Thyroid gland (tissue), 4 donors: ENCODE measurements around the gene SOD2. TPM values are rescaled to one million over a fixed set of nuclear protein-coding genes. Genes with fewer than 3 reads are reported as not detected.
"Not testable (repeated sequence)": the region's sequence is repeated elsewhere in the genome, so short reads cannot be mapped to it uniquely, and the experiment has no call there.

Experiments used
- DNase-seq, 2 donors: peaks; one replicate each; pipeline ENCODE4 v3.0.0-alpha.2; 2019
- H3K27ac ChIP-seq, 3 donors: fragments of 200-600 bp; sonication (generic); 1 replicate in 2 of 3; 2 replicates in 1 of 3; pipeline ENCODE4 v1.5.1; 2016 to 2019; ENCODE audit warnings: mild to moderate bottlenecking in 1 of 3, moderate library complexity in 1 of 3
- H3K27me3 ChIP-seq: fragments of 200-600 bp; sonication (generic); one replicate; pipeline ENCODE4 v1.5.1; 2019
- H3K36me3 ChIP-seq, 2 donors: fragments of 200-600 bp; sonication (generic); one replicate each; pipeline ENCODE4 v1.5.1; 2016 to 2019
- H3K4me1 ChIP-seq, 2 donors: fragments of 200-600 bp; sonication (generic); one replicate each; pipeline ENCODE4 v1.5.1; 2017 to 2019
- H3K4me3 ChIP-seq, 3 donors: fragments of 200-600 bp; sonication (generic); replicated peaks in 1 of 3; 1 replicate in 2 of 3; 2 replicates in 1 of 3; pipeline ENCODE4 v1.5.1; 2016; ENCODE audit warnings: mild to moderate bottlenecking in 1 of 3
- H3K9me3 ChIP-seq: fragments of 200-600 bp; sonication (generic); one replicate; pipeline ENCODE4 v1.5.1; 2017
- CTCF ChIP-seq, 6 experiments: fragments of 200-600 bp in 3 of 6; fragments of 450-650 bp in 3 of 6; sonication (generic) in 3 of 6; IDR thresholded peaks; one replicate each; pipeline ENCODE4 v1.5.1; 2016 to 2019; ENCODE audit warnings: antibody characterized with exemption in 6 of 6, mild to moderate bottlenecking in 2 of 6, inconsistent platforms in 1 of 6, moderate library complexity in 1 of 6
- POLR2A ChIP-seq, 2 donors: fragments of 450-650 bp; IDR thresholded peaks; one replicate each; pipeline ENCODE4 v1.6.1; 2017; ENCODE audit warnings: antibody characterized with exemption in 2 of 2, mild to moderate bottlenecking in 2 of 2, moderate library complexity in 1 of 2
- WGBS, 2 donors: methylation state at CpG; one replicate each; pipeline ENCODE4 v1.1.5; 2017; 5-methylcytosine and 5-hydroxymethylcytosine counted together
- intact Hi-C: fragments of 100-400 bp; cut with DNase I; formaldehyde crosslinking; loops from one replicate; pipeline ENCODE4 v1.15.1; 2023
- total RNA-seq, 4 donors: library from RNA; depleted of rRNA; stranded (reverse); fragments of >200 nt; gene quantifications; one replicate each; pipeline ENCODE4 v1.2.3, GENCODE V29; 2016

Gene SOD2
- total RNA-seq, 4 donors from 2014 or later, result 132 to 601 (median 296) TPM

DNA sequence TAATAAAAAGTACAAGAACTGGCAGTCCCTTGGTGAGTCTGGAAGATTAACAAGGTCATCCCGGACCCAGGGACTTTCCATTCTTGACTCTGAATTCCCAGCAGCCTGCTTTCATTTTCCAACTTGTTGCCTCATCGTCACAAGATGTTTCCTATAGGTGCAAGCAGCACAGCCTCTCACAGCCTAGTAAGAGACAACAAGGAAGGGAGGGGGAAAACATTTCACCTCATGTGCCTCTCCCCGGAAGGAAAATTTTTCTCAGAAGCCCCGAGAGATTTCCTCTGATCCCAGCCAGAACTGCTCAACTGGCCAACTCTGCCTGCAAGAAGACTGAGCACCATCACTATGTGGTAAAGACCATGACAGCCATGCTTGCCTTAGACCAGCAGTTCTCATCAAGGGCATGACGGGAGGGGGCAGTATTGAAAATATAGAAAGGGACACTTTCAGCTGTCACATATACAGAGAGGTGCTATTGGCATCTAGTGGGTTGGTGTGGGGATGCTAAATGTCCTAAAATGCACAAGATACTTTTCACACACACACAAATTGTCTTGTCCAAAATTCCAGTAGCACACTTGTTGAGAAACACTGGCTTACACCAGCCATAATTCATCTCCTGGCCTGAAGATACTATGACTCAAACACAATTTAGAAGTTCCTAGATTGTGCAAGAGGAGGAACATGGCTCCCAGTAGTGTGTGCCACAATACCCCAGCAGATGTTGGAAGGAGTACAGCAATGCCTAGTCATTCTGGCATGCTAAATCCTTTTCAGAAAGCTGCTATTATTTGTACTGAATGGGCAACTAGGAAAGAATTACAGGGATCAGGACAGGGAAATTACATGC, 23.4 kb upstream of the SOD2 start:
- no peak overlapping the region for H3K4me3 ChIP-seq
- no peaks in the 10 kb centered on the region for H3K36me3 ChIP-seq
- H3K4me1 ChIP-seq, result peaks cover 0 to 6% of the 10 kb centered on the region in 2 donors
- no peaks in the 10 kb centered on the region for H3K9me3 ChIP-seq
- H3K27me3 ChIP-seq, result no peaks in the 10 kb centered on the region
- WGBS, 2 donors, result 61 to 75% methylated on average over 5 of the region's 5 CpGs
- intact Hi-C loops, result no loop called here
- no peak for TF ChIP-seq POLR2A (IDR thresholded peaks at IDR 0.05)
- TF ChIP-seq CTCF (IDR thresholded peaks at IDR 0.05), result no peak
- peak overlapping the region; percentile 24 to 67 (median 53) for H3K27ac ChIP-seq
- DNase-seq, result peak in 1 of 2 donors; percentile 5

DNA sequence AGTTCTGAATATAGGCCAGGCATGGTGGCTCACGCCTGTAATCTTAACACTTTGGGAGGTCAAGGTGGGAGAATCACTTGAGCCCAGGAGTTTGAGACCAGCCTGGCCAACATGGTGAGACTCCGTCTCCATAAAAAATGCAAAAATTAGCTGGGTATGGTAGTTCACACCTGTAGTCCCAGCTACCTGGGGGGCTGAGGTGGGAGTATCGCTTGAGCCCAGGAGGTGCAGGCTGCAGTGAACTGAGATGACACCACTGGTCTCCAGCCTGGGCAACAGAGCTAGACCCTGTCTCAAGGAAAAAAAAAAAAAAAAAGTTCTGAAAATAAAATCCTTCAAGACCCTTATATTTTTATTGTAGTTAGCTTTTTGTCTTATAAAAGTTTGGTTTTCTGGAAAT, 22.6 kb upstream of the SOD2 start:
- intact Hi-C loops, result no loop called here
- Histone ChIP-seq H3K4me3 (no peak overlapping the region), H3K36me3 (no peaks in the 10 kb centered on the region), H3K27ac (peak overlapping the region in 2 of 3 donors; percentile 24 to 53), H3K27me3 (no peaks in the 10 kb centered on the region), H3K9me3 (no peaks in the 10 kb centered on the region), H3K4me1 (peaks cover 0 to 6% of the 10 kb centered on the region in 2 donors)
- 93 to 96% methylated on average over 3 of the region's 3 CpGs for WGBS, 2 donors
- DNase-seq, result no peak
- TF ChIP-seq POLR2A (IDR thresholded peaks at IDR 0.05) (no peak), CTCF (IDR thresholded peaks at IDR 0.05) (no peak)

DNA sequence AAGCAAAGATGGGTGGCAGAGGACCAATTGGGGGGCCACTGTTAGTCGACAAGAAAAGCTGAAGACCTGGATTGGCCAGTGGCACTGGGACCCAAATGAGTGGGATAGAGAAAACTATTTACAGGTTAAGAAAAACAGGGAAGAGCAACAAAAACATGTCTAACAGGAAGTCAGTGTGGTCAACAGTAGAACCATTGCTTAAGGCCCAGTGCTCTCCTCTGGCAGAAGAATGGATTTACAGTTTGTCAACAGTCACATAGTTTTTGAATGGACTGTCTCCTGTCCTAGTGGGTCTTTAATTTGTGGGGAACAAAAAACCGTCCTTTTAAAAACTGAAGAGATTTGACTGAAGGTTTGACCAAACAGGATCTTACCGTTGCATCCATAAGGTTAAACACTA, 22.1 kb upstream of the SOD2 start:
- no peaks in the 10 kb centered on the region for H3K36me3 ChIP-seq
- H3K9me3 ChIP-seq, result no peaks in the 10 kb centered on the region
- 70 to 72% methylated on average over 3 of the region's 3 CpGs for WGBS, 2 donors
- H3K27me3 ChIP-seq, result no peaks in the 10 kb centered on the region
- H3K4me3 ChIP-seq, result no peak overlapping the region
- TF ChIP-seq CTCF (IDR thresholded peaks at IDR 0.05), result no peak
- TF ChIP-seq POLR2A (IDR thresholded peaks at IDR 0.05), result no peak
- DNase-seq, result no peak
- intact Hi-C loops, result no loop called here
- H3K4me1 ChIP-seq, result peaks cover 0 to 6% of the 10 kb centered on the region in 2 donors
- H3K27ac ChIP-seq, result no peak overlapping the region

DNA sequence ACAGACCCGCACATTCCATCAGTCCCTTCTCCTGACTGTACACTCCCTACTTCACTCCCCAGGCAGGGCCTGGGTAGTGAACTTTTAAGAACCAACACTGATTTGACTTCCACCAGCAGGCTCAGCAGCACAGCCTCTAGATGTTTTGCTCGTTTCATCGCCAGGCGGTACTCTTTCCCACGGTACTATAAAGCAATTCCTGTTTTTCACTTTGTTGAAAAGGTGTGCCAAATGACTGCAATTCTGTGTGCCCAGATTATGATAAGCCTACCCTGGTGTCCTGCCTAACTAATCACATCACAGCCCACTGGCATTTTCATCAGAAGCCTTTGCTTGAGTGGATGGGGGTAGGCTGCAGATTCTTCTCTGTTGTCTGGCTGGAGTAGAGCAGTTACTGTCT, 21.4 kb upstream of the SOD2 start:
- Histone ChIP-seq H3K27ac (no peak overlapping the region), H3K4me3 (no peak overlapping the region), H3K9me3 (no peaks in the 10 kb centered on the region), H3K4me1 (peaks cover 0 to 6% of the 10 kb centered on the region in 2 donors), H3K27me3 (no peaks in the 10 kb centered on the region), H3K36me3 (no peaks in the 10 kb centered on the region)
- 86 to 90% methylated on average over 5 of the region's 5 CpGs for WGBS, 2 donors
- TF ChIP-seq POLR2A (IDR thresholded peaks at IDR 0.05), result no peak
- TF ChIP-seq CTCF (IDR thresholded peaks at IDR 0.05), result no peak
- intact Hi-C loops, result no loop called here
- DNase-seq, result no peak

DNA sequence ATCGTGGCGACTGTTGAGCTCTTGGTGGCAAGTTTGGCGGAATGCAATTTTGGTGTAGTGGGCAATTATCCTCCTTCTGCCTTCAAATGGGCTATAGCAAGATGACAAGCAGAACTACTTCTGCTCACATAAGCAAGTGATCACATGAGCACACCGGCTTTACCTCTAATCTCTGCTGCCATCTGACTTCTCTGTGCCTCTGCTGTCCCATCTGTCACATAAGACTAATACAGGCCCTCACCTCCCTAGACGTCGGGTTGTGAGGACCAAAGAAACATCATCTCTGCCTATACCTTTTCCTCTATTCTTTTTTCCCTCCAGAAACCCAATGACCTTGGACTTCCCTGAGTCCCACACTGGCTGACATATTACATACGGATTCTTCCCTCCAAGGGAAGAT, 20.9 kb upstream of the SOD2 start:
- Histone ChIP-seq H3K27ac (no peak overlapping the region), H3K4me3 (no peak overlapping the region), H3K27me3 (no peaks in the 10 kb centered on the region), H3K9me3 (no peaks in the 10 kb centered on the region), H3K4me1 (peaks cover 0 to 6% of the 10 kb centered on the region in 2 donors), H3K36me3 (no peaks in the 10 kb centered on the region)
- TF ChIP-seq CTCF (IDR thresholded peaks at IDR 0.05), result no peak
- no peak for TF ChIP-seq POLR2A (IDR thresholded peaks at IDR 0.05)
- 96 to 97% methylated on average over 7 of the region's 7 CpGs for WGBS, 2 donors
- intact Hi-C loops, result no loop called here
- no peak for DNase-seq

- H3K27me3 ChIP-seq, H3K36me3 ChIP-seq, DNase-seq, H3K4me1 ChIP-seq, H3K27ac ChIP-seq, H3K9me3 ChIP-seq, intact Hi-C loops, H3K4me3 ChIP-seq: not testable (repeated sequence)
- WGBS, 2 donors, result 89 to 95% methylated on average over 3 of the region's 3 CpGs
These were observed 19.3 kb upstream of the SOD2 start for GRCh38 chr6:159712389-159712788.

DNA sequence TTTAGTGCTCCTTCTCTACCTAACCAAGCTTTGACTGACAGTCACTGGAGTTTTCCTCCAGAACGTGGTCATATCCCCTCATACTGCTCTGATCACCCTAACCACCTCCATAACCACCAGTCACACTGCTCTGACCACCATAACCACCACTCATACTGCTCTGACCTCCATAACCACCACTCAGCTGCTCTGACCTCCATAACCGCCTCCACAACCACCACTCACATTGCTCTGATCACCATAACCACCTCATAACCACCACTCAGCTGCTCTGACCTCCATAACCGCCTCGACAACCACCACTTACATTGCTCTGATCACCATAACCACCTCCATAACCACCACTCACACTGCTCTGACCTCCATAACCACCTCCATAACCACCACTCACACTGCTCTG, 17.6 kb upstream of the SOD2 start:
- H3K4me3 ChIP-seq, H3K9me3 ChIP-seq, H3K27ac ChIP-seq, H3K36me3 ChIP-seq, H3K27me3 ChIP-seq, H3K4me1 ChIP-seq, DNase-seq, intact Hi-C loops: not testable (repeated sequence)
- 79 to 87% methylated on average over 4 of the region's 4 CpGs for WGBS, 2 donors
